GM12878 (cell line): ENCODE data around the gene ZNF576. TPM values are rescaled to one million over a fixed set of nuclear protein-coding genes. Genes with fewer than 3 reads are reported as not detected.

ENCODE experiments used
- ATAC-seq: fragments of 200-7000 bp; cut with Tn5 transposase; 3 replicates; pipeline ENCODE4 v1.9.1; 2020; ENCODE audit warnings: mild to moderate bottlenecking, moderate library complexity
- BruUV-seq: library from RNA; stranded (reverse); fragments of 400-500 nt; replicated peaks from 2 replicates; lab custom pipeline; 2021; lab: Mats Ljungman, UMichigan
- CTCF ChIA-PET: fragments of 300-600 bp; sonication (Branson Sonifier 250); formaldehyde crosslinking; extraction: SDS; loops from one replicate; lab custom pipeline; 2021; ENCODE audit warnings: inconsistent platforms; lab: Yijun Ruan, JAX
- POLR2A ChIA-PET: fragments of 350-600 bp; formaldehyde crosslinking; extraction: SDS; loops from one replicate; lab custom pipeline; 2021; ENCODE audit warnings: inconsistent platforms; lab: Charles Lee
- RAD21 ChIA-PET: fragments of 300-600 bp; sonication (Branson Sonifier 250); formaldehyde crosslinking; loops from one replicate; lab custom pipeline; 2023; ENCODE audit warnings: antibody characterized with exemption; ENCODE audit not compliant: unreplicated experiment; lab: Charles Lee
- SMC1A ChIA-PET: fragments of 300-600 bp; sonication (Branson Sonifier 250); formaldehyde crosslinking; loops from one replicate; lab custom pipeline; 2023; ENCODE audit not compliant: unreplicated experiment, uncharacterized antibody; lab: Charles Lee
- DNase-seq: peaks from one replicate; pipeline ENCODE4 v3.0.0-alpha.2; 2011; ENCODE audit warnings: low read depth, low spot score
- FAIRE-seq: peaks from 3 replicates; lab custom pipeline; 2011; peaks lifted over from hg19 to GRCh38; lab: Jason Lieb, UNC
- H2AFZ ChIP-seq: 2 replicates; pipeline ENCODE4 v1.6.0; 2011; ENCODE audit warnings: low read depth, low read length, control low read depth; ENCODE audit not compliant: control insufficient read depth
- H3K27ac ChIP-seq: 2 replicates; pipeline ENCODE4 v1.5.1; 2011; ENCODE audit warnings: control low read depth; ENCODE audit not compliant: control insufficient read depth, insufficient read depth
- H3K27me3 ChIP-seq, 2 experiments: replicated peaks in 1 of 2; 2 replicates each; pipeline versions ENCODE4 v1.6.0 to v1.6.1; 2011; ENCODE audit warnings: low read length in 1 of 2; ENCODE audit not compliant: control insufficient read depth in 2 of 2, insufficient read depth in 2 of 2
- H3K36me3 ChIP-seq, 2 experiments: 2 replicates each; pipeline ENCODE4 v1.5.1; 2011; ENCODE audit warnings: low read length in 1 of 2; ENCODE audit not compliant: control insufficient read depth in 2 of 2, insufficient read depth in 2 of 2
- H3K4me1 ChIP-seq: 2 replicates; pipeline ENCODE4 v1.6.1; 2011; ENCODE audit warnings: mild to moderate bottlenecking, low read length, moderate library complexity, mixed read lengths; ENCODE audit not compliant: control insufficient read depth, insufficient read depth
- H3K4me2 ChIP-seq: 2 replicates; pipeline ENCODE4 v1.6.0; 2011; ENCODE audit warnings: control low read depth; ENCODE audit not compliant: control insufficient read depth, insufficient read depth
- H3K4me3 ChIP-seq: fragments of 200-600 bp; sonication (generic); 2 replicates; pipeline ENCODE4 v1.5.1; 2016
- H3K79me2 ChIP-seq: 2 replicates; pipeline ENCODE4 v1.6.0; 2011; ENCODE audit warnings: low read length; ENCODE audit not compliant: control insufficient read depth, insufficient read depth
- H3K9ac ChIP-seq: 2 replicates; pipeline ENCODE4 v1.8.0; 2011; ENCODE audit warnings: low read length, control low read depth, mixed read lengths; ENCODE audit not compliant: control insufficient read depth, insufficient read depth
- H3K9me3 ChIP-seq: replicated peaks from 3 replicates; pipeline ENCODE4 v1.5.1; 2011; ENCODE audit warnings: mild to moderate bottlenecking, low read length; ENCODE audit not compliant: control insufficient read depth, insufficient read depth
- H4K20me1 ChIP-seq: 2 replicates; pipeline ENCODE4 v1.6.0; 2011; ENCODE audit not compliant: control insufficient read depth, insufficient read depth
- DPF2 ChIP-seq: fragments of 450-650 bp; IDR thresholded peaks from 2 replicates; pipeline ENCODE4 v1.6.1; 2017; ENCODE audit warnings: mild to moderate bottlenecking
- E4F1 ChIP-seq: fragments of 450-650 bp; IDR thresholded peaks from 2 replicates; pipeline ENCODE4 v1.6.1; 2018; ENCODE audit warnings: borderline replicate concordance, mild to moderate bottlenecking; ENCODE audit not compliant: partially characterized antibody
- IRF4 ChIP-seq: IDR thresholded peaks from 2 replicates; pipeline ENCODE4 v1.6.1; 2011; ENCODE audit warnings: low read depth, low read length
- MTA2 ChIP-seq: fragments of 450-650 bp; IDR thresholded peaks from 2 replicates; pipeline ENCODE4 v1.6.1; 2016; ENCODE audit warnings: low read depth, mild to moderate bottlenecking, moderate library complexity
- PKNOX1 ChIP-seq: fragments of 450-650 bp; IDR thresholded peaks from 2 replicates; pipeline ENCODE4 v1.6.1; 2016; ENCODE audit warnings: mild to moderate bottlenecking
- RAD51 ChIP-seq: fragments of 450-650 bp; IDR thresholded peaks from 2 replicates; pipeline ENCODE4 v1.6.1; 2016; ENCODE audit warnings: moderate library complexity, mild to moderate bottlenecking, inconsistent platforms
- WRNIP1 ChIP-seq: IDR thresholded peaks from 2 replicates; pipeline ENCODE4 v1.6.1; 2011; ENCODE audit warnings: low read depth, low read length, improper control_type of control experiment, borderline replicate concordance
- ZBTB40 ChIP-seq: fragments of 450-650 bp; IDR thresholded peaks from 2 replicates; pipeline ENCODE4 v1.6.1; 2016; ENCODE audit warnings: mild to moderate bottlenecking, moderate library complexity, borderline replicate concordance
- WGBS: methylation state at CpG from one replicate; pipeline ENCODE4 v1.1.6; 2016; ENCODE audit warnings: low lambda C conversion rate; ENCODE audit not compliant: insufficient replicate concordance, insufficient coverage; ENCODE audit errors: missing lambda C conversion rate; 5-methylcytosine and 5-hydroxymethylcytosine counted together
- in situ Hi-C: fragments of 300-500 bp; cut with MboI; formaldehyde crosslinking; loops from 9 replicates; pipeline ENCODE4 v1.14.3; 2018; ENCODE audit warnings: mixed read lengths
- intact Hi-C: fragments of 100-400 bp; cut with micrococcal nuclease; formaldehyde crosslinking; loops from one replicate; pipeline ENCODE4 v1.14.2; 2022; ENCODE audit not compliant: unreplicated experiment
- polyA plus RNA-seq, 11 experiments: library from polyadenylated mRNA; depleted of rRNA in 4 of 11; unstranded in 6 of 11; stranded (reverse) in 5 of 11; fragments of >200 nt; fragmentation: Nextera tagmentation in 4 of 11; fragmentation: Illumina TruSeq in 1 of 11; extraction: Ambion mirVana in 4 of 11; extraction: Trizol in 1 of 11; gene quantifications; 1 replicate in 1 of 11; 2 replicates in 10 of 11; pipeline versions ENCODE4 v1.2.1 to v1.2.3, GENCODE V29; 2011 to 2016; ENCODE audit warnings: inconsistent platforms in 2 of 11, missing spikeins in 2 of 11, low read depth in 1 of 11
- total RNA-seq, 4 experiments: library from RNA; depleted of rRNA in 3 of 4; stranded (reverse); fragments of >200 nt in 3 of 4; fragmentation: Illumina TruSeq in 1 of 4; extraction: Trizol in 1 of 4; gene quantifications; 2 replicates each; pipeline versions ENCODE4 v1.2.1 to v1.2.3, GENCODE V29; 2013 to 2021

The ZNF576 gene
- total and polyA plus RNA-seq, 10 of the 15 experiments (the other 5 are each of a cell fraction or from before 2014, with no cell fraction given), result 7.4 to 29.8 (median 14.3) TPM

GRCh38 chr19:43584484-43584883 is 11.9 kb upstream of the ZNF576 start:
- intact Hi-C loops, result no loop called here
- no TSS peak for BruUV-seq
- Histone ChIP-seq H3K4me1 (peaks cover 5% of the 10 kb centered on the region), H3K9me3 (no peaks in the 10 kb centered on the region), H3K4me2 (no peak overlapping the region; the same call in 1 of the 2 replicates), H2AFZ (no peak overlapping the region), H3K36me3 (no peaks in the 10 kb centered on the region; a peak in 1 of 4 replicates), H4K20me1 (no peaks in the 10 kb centered on the region), H3K27ac (no peak overlapping the region), H3K9ac (no peak overlapping the region; the same call in 1 of the 2 replicates), H3K4me3 (no peak overlapping the region)
- WGBS, result 100% methylated on average over 1 of the region's 1 CpG
- CTCF ChIA-PET, result interaction anchor here (0.9 to 4.7 kb wide), 6 partner anchors 10 to 197 kb away, joined by 3 to 52 read pairs (median 6); partner anchors contain the start of genes IRGQ and ZNF576
- SMC1A ChIA-PET, result interaction anchor here (0.8 to 3.2 kb wide), 3 partner anchors 10 to 53 kb away, joined by 3 to 15 read pairs (median 14); no protein-coding TSS in a partner anchor
- POLR2A ChIA-PET, result interaction anchor here (0.8 to 1.3 kb wide), 5 partner anchors 8 to 146 kb away, joined by 3 read pairs; no protein-coding TSS in a partner anchor
- ATAC-seq, result peak; percentile 75
- RAD21 ChIA-PET, result interaction anchor here (2.0 to 3.3 kb wide), 2 partner anchors 11 to 30 kb away, joined by 10 to 18 read pairs; partner anchors contain the start of genes IRGQ and ZNF576
- TF ChIP-seq PKNOX1 (0 out of 2 replicates have a peak, but pooled peaks have one; percentile 15), RAD51 (0 out of 2 replicates have a peak, but pooled peaks have one; percentile 12), MTA2 (0 out of 2 replicates have a peak, but pooled peaks have one; percentile 35), DPF2 (no peak)
- TF ChIP-seq, all 136 proteins: peak for 3
- FAIRE-seq (no peak), DNase-seq (no peak)
- in situ Hi-C loops, result no loop called here
- Histone ChIP-seq H3K27me3 (no peaks in the 10 kb centered on the region), H3K79me2 (no peaks in the 10 kb centered on the region)

- ChIA-PET SMC1A (interaction anchor here (1.1 kb wide), 1 partner anchor 31 kb away, joined by 3 read pairs; no protein-coding TSS in a partner anchor), RAD21 (no interaction called here), POLR2A (interaction anchor here (0.6 kb wide), 1 partner anchor 9 kb away, joined by 3 read pairs; no protein-coding TSS in a partner anchor), CTCF (interaction anchor here (0.6 to 1.2 kb wide), 2 partner anchors 31 to 80 kb away, joined by 3 read pairs; no protein-coding TSS in a partner anchor)
- FAIRE-seq (no peak), ATAC-seq (no peak), DNase-seq (no peak)
- in situ Hi-C loops (no loop called here), intact Hi-C loops (no loop called here)
- H3K36me3 ChIP-seq, result no peaks in the 10 kb centered on the region; a peak in 1 of 4 replicates
- no peaks in the 10 kb centered on the region for H3K79me2 ChIP-seq
- no peaks in the 10 kb centered on the region for H4K20me1 ChIP-seq
- no peaks in the 10 kb centered on the region for H3K27me3 ChIP-seq
- no peak overlapping the region for H3K4me2 ChIP-seq
- H2AFZ ChIP-seq, result no peak overlapping the region
- H3K27ac ChIP-seq, result no peak overlapping the region
- no peaks in the 10 kb centered on the region for H3K9me3 ChIP-seq
- BruUV-seq, result no TSS peak
- H3K9ac ChIP-seq, result no peak overlapping the region
- WGBS, result 48% methylated on average over 2 of the region's 2 CpGs
- peaks cover 5% of the 10 kb centered on the region for H3K4me1 ChIP-seq
- no peak overlapping the region for H3K4me3 ChIP-seq
- TF ChIP-seq ZBTB40 (no peak), E4F1 (no peak), WRNIP1 (no peak), IRF4 (no peak)
Observed at GRCh38 chr19:43586346-43586745, 10.0 kb upstream of the ZNF576 start.
